Common myeloid progenitor, CD34-positive (primary cell): ENCODE measurements around the gene CEACAM16.

Experiments used
- CTCF ChIA-PET: fragments of 350-600 bp; sonication (Branson Sonifier 250); formaldehyde crosslinking; loops from one replicate; lab custom pipeline; 2021; ENCODE audit warnings: antibody characterized with exemption; lab: Charles Lee
- POLR2A ChIA-PET: fragments of 350-600 bp; sonication (Branson Sonifier 250); formaldehyde crosslinking; loops from one replicate; lab custom pipeline; 2021; ENCODE audit warnings: antibody characterized with exemption; lab: Charles Lee
- DNase-seq, 3 donors: peaks; one replicate each; pipeline versions ENCODE4 v3.0.0 to v3.0.0-alpha.2; 2013
- H3K27ac ChIP-seq, 2 experiments: 1 replicate in 1 of 2; 2 replicates in 1 of 2; pipeline ENCODE4 v1.7.0; 2013; ENCODE audit warnings: inconsistent platforms in 2 of 2, low read length in 2 of 2, mild to moderate bottlenecking in 2 of 2, low read depth in 1 of 2, moderate library complexity in 1 of 2; ENCODE audit not compliant: severe bottlenecking in 2 of 2, insufficient read depth in 1 of 2, poor library complexity in 1 of 2
- H3K27me3 ChIP-seq, 5 experiments: replicated peaks in 2 of 5; 1 replicate in 3 of 5; 2 replicates in 2 of 5; pipeline versions ENCODE4 v1.6.1 to v1.7.0; 2013; ENCODE audit warnings: low read length in 4 of 5, mild to moderate bottlenecking in 2 of 5, moderate library complexity in 2 of 5, inconsistent platforms in 1 of 5; ENCODE audit not compliant: insufficient read depth in 5 of 5, control insufficient read depth in 4 of 5
- H3K36me3 ChIP-seq, 4 experiments: 1 replicate in 2 of 4; 2 replicates in 2 of 4; pipeline versions ENCODE4 v1.6.1 to v1.7.0; 2013; ENCODE audit warnings: low read length in 3 of 4, control low read depth in 1 of 4, mild to moderate bottlenecking in 1 of 4; ENCODE audit not compliant: control insufficient read depth in 4 of 4, insufficient read depth in 4 of 4
- H3K4me1 ChIP-seq, 4 experiments: 1 replicate in 3 of 4; 2 replicates in 1 of 4; pipeline versions ENCODE4 v1.6.1 to v1.7.1; 2013; ENCODE audit warnings: low read length in 3 of 4, mild to moderate bottlenecking in 3 of 4, control low read depth in 1 of 4, inconsistent platforms in 1 of 4, moderate library complexity in 1 of 4; ENCODE audit not compliant: control insufficient read depth in 4 of 4, insufficient read depth in 4 of 4; ENCODE audit errors: control extremely low read depth in 1 of 4
- H3K4me3 ChIP-seq, 7 experiments: 1 replicate in 4 of 7; 2 replicates in 3 of 7; pipeline versions ENCODE4 v1.5.1 to v1.7.0; 2013; ENCODE audit warnings: mild to moderate bottlenecking in 7 of 7, low read length in 6 of 7, moderate library complexity in 6 of 7, inconsistent platforms in 2 of 7, low read depth in 2 of 7, control low read depth in 1 of 7; ENCODE audit not compliant: insufficient read depth in 4 of 7, control insufficient read depth in 1 of 7; ENCODE audit errors: extremely low read depth in 1 of 7
- H3K9me3 ChIP-seq, 5 experiments: 1 replicate in 4 of 5; 2 replicates in 1 of 5; pipeline versions ENCODE4 v1.6.1 to v1.7.1; 2013; ENCODE audit warnings: low read length in 4 of 5, mild to moderate bottlenecking in 2 of 5, inconsistent platforms in 1 of 5, low read depth in 1 of 5, moderate library complexity in 1 of 5; ENCODE audit not compliant: control insufficient read depth in 4 of 5, insufficient read depth in 2 of 5; ENCODE audit errors: control extremely low read depth in 1 of 5
- WGBS: methylation state at CpG from one replicate; pipeline ENCODE4 v1.1.5; 2013; ENCODE audit not compliant: insufficient coverage; 5-methylcytosine and 5-hydroxymethylcytosine counted together

CEACAM16 gene

DNA sequence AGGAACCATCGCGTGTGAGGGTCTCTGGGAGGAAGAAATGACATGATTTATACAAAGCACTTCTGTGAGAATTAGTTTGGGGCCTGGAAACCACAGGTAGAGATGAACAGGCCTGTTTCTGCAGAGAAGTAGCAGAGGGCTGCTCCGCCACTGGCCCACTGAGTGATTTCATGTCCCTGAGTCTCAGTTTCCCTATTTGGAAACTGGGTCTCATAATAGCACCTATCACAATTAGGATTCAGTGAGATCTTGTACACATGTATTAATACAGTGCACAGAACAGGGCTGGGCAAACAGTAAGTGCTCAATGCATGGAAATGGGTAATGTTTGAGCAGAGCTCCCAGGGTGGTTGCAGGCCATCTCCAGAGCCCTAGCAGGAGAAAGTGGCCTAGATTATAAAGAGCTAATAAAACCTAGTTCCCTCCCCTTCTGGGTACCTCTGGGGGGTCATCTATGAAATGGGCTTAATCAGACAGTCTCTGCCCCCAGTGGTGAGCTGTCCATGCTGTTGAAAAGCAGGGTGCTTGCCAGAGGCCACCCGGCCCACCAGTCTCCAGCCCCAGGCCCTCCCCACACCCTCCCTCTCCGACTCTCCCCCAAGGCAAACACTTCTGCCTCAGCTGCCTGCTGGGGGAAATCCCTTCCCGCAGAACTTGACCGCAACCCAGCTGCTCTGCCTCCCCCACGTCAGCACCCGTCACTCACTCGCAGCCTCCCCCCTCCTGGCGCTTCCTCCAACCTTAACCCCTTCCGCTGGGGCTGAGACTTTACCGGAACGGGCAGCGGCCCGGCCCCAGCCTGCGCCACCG lies 54.1 kb downstream of the CEACAM16 start:
- H3K36me3 ChIP-seq, result peaks cover 3 to 64% (median 30%) of the 10 kb centered on the region in 4 experiments
- H3K4me1 ChIP-seq, result peaks cover 22 to 82% (median 77%) of the 10 kb centered on the region in 4 experiments
- H3K4me3 ChIP-seq, result peak overlapping the region in 6 of 7 experiments; percentile 25 to 92 (median 59)
- H3K27me3 ChIP-seq, result no peaks in the 10 kb centered on the region
- ChIA-PET POLR2A (interaction anchor here (0.5 to 3.2 kb wide), 9 partner anchors 10 to 104 kb away, joined by 3 to 36 read pairs (median 6); no protein-coding TSS in a partner anchor), CTCF (interaction anchor here (0.7 to 4.8 kb wide), 8 partner anchors 8 to 63 kb away, joined by 3 to 47 read pairs (median 6); no protein-coding TSS in a partner anchor)
- peak overlapping the region; percentile 36 to 88 for H3K27ac ChIP-seq
- WGBS, result 7% methylated on average over 14 of the region's 18 CpGs
- no peaks in the 10 kb centered on the region for H3K9me3 ChIP-seq
- DNase-seq, result peak; percentile 98 to 100 (median 100)

DNA sequence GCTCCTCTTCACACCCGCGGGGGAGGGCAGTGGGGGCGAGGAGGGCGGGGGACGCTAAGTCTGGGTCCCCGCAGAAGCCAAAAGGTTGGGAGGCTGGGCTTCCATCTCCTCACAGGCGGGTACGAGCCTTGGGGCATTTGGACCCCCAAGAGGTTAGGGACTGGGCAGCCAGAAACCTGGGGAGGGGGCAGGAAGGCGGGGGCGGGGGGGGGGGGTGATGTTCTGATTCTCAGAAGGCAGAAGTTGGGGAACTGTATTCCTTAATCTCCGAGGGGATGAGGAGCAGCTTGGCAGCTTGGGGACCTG lies 54.6 kb downstream of the CEACAM16 start:
- no peak for DNase-seq
- H3K4me1 ChIP-seq, result peaks cover 22 to 86% (median 79%) of the 10 kb centered on the region in 4 experiments
- ChIA-PET CTCF (interaction anchor here (0.7 to 4.8 kb wide), 8 partner anchors 9 to 64 kb away, joined by 3 to 47 read pairs (median 6); no protein-coding TSS in a partner anchor), POLR2A (interaction anchor here (0.8 to 3.2 kb wide), 7 partner anchors 11 to 32 kb away, joined by 3 to 36 read pairs (median 7); no protein-coding TSS in a partner anchor)
- H3K9me3 ChIP-seq, result no peaks in the 10 kb centered on the region
- no peaks in the 10 kb centered on the region for H3K27me3 ChIP-seq
- peak overlapping the region; percentile 19 to 80 (median 66) for H3K4me3 ChIP-seq
- 0% methylated on average over 2 of the region's 11 CpGs for WGBS
- peaks cover 3 to 69% (median 34%) of the 10 kb centered on the region in 4 experiments for H3K36me3 ChIP-seq
- H3K27ac ChIP-seq, result peak overlapping the region; percentile 84 to 88

DNA sequence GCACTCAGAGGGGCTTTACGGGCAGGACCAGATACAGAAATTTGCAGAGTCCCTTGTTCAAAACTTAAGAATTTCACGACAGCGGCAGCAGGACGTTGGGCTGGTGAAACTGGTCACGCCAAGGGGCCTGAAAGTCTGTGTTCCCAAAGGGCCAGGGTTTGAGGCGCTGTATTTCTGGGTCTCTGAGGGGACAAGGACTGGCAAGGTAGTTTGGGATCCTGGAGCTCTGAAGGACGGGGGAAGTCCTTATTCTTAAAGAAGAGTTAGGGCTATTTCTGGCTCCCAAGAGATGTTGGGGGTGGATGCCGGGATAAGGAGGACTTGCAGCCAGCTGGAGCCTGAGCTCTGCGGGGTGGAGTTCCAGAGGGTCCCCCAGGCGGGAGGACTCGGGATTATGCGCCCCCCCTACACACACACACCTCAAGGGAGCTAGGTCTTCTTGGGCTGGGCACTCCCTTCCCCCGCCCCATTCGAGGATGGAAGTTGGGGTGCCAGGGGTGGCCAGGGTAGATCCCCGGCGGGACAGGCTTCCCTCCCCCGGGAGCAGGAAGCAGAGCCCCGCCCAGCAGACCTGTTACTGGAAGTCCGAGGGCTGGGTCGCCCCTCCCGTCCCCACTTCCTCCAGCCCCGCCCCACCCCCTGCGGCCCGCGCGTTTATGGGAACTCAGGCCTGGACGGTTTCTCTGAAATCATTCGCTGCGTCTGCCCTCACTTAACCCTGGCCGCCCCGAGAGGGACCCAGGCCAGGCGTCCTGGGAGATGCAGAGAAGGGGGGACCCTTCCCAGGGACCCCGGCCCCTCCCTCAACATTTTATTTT lies 55.2 kb downstream of the CEACAM16 start:
- Histone ChIP-seq H3K27ac (peak overlapping the region; percentile 84 to 88), H3K4me1 (peaks cover 22 to 87% (median 79%) of the 10 kb centered on the region in 4 experiments), H3K27me3 (no peaks in the 10 kb centered on the region), H3K36me3 (peaks cover 3 to 72% (median 37%) of the 10 kb centered on the region in 4 experiments), H3K9me3 (no peaks in the 10 kb centered on the region), H3K4me3 (peak overlapping the region; percentile 19 to 80 (median 66))
- WGBS, result 2% methylated on average over 20 of the region's 33 CpGs
- DNase-seq, result peak in 2 of 3 donors; percentile 69 to 71
- CTCF ChIA-PET, result interaction anchor here (1.1 to 4.8 kb wide), 8 partner anchors 9 to 64 kb away, joined by 3 to 47 read pairs (median 6); no protein-coding TSS in a partner anchor
- POLR2A ChIA-PET, result interaction anchor here (0.7 to 3.2 kb wide), 8 partner anchors 12 to 32 kb away, joined by 3 to 36 read pairs (median 9); no protein-coding TSS in a partner anchor

DNA sequence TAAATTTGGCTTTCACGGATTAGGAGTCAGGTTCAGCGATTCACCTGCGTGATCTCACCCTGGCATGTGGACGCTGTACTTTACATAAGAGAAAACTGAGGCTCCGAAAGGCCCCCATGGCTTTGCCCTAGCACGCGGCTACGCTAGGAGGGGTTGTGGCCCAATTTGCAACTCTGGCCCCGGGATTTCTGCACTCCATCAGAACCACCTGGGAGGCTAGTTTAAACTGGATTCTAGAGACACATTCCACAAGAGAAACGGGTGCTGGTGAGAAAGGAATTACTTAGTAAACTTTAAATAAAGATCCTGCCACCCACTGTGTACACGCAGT lies 55.8 kb downstream of the CEACAM16 start:
- peaks cover 19 to 85% (median 75%) of the 10 kb centered on the region in 4 experiments for H3K4me1 ChIP-seq
- no peaks in the 10 kb centered on the region for H3K9me3 ChIP-seq
- peaks cover 4 to 76% (median 38%) of the 10 kb centered on the region in 4 experiments for H3K36me3 ChIP-seq
- H3K27ac ChIP-seq, result peak overlapping the region; percentile 84 to 88
- H3K4me3 ChIP-seq, result peak overlapping the region in 5 of 7 experiments; percentile 17 to 80 (median 69)
- ChIA-PET CTCF (interaction anchor here (0.8 to 4.8 kb wide), 10 partner anchors 10 to 40 kb away, joined by 3 to 47 read pairs (median 4); no protein-coding TSS in a partner anchor), POLR2A (interaction anchor here (0.7 to 3.2 kb wide), 6 partner anchors 11 to 33 kb away, joined by 3 to 36 read pairs (median 8); no protein-coding TSS in a partner anchor)
- 27% methylated on average over 7 of the region's 11 CpGs for WGBS
- DNase-seq, result no peak
- H3K27me3 ChIP-seq, result no peaks in the 10 kb centered on the region

DNA sequence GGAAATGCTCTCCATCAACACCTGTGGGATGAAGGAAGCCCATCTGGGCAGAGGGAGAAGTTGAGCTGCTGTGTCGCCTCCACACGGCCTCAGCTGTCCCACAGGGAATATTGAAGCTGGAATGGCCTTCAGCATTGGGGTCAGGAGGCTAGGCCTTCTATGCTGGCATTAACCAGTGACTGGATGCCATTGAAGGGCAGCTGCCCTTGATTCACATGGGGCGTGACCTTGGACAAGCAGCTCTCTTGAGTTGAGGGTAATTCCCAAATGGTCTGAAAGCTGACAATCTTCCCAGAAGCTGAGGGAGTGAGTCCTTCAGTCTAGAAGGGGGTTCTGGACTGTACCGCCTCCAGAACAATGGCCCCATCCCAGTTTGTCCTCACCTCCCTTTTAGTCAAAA lies 56.3 kb downstream of the CEACAM16 start:
- H3K27ac ChIP-seq, result peak overlapping the region in 1 of 2 experiments; percentile 88
- no peaks in the 10 kb centered on the region for H3K9me3 ChIP-seq
- 80% methylated on average over 4 of the region's 4 CpGs for WGBS
- peak overlapping the region in 4 of 7 experiments; percentile 15 to 80 (median 74) for H3K4me3 ChIP-seq
- peaks cover 8 to 76% (median 38%) of the 10 kb centered on the region in 4 experiments for H3K36me3 ChIP-seq
- peaks cover 15 to 82% (median 70%) of the 10 kb centered on the region in 4 experiments for H3K4me1 ChIP-seq
- POLR2A ChIA-PET, result interaction anchor here (0.9 to 2.9 kb wide), 3 partner anchors 10 to 33 kb away, joined by 3 to 17 read pairs (median 11); no protein-coding TSS in a partner anchor
- CTCF ChIA-PET, result interaction anchor here (0.8 to 4.8 kb wide), 10 partner anchors 9 to 67 kb away, joined by 3 to 47 read pairs (median 4); no protein-coding TSS in a partner anchor
- no peaks in the 10 kb centered on the region for H3K27me3 ChIP-seq
- DNase-seq, result no peak

DNA sequence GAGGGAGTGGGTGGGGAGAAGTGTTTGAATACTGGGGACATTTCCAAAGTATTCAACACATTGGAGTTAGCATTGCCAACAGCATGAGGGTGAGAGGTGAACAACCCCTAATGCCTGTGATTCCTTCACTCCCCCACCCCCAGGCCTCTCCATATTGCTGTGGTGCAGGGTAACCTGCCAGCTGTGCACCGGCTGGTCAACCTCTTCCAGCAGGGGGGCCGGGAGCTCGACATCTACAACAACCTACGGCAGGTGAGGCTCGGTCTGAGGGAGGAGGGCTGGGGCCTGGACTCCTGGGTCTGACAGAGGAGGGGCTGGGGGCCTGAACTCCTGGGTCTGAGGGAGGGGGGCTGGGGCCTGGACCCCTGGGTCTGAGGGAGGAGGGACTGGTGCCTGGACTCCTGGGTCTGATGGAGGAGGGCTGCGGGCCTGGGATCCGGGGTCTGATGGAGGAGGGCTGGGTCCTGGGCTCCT lies 57.2 kb downstream of the CEACAM16 start:
- POLR2A ChIA-PET, result interaction anchor here (0.9 to 1.5 kb wide), 2 partner anchors 10 to 12 kb away, joined by 4 to 11 read pairs; no protein-coding TSS in a partner anchor
- CTCF ChIA-PET, result interaction anchor here (1.2 to 4.8 kb wide), 5 partner anchors 9 to 68 kb away, joined by 5 to 47 read pairs (median 6); no protein-coding TSS in a partner anchor
- no peak overlapping the region for H3K4me3 ChIP-seq
- peaks cover 8 to 74% (median 34%) of the 10 kb centered on the region in 4 experiments for H3K36me3 ChIP-seq
- H3K27me3 ChIP-seq, result no peaks in the 10 kb centered on the region
- H3K4me1 ChIP-seq, result peaks cover 13 to 77% (median 63%) of the 10 kb centered on the region in 4 experiments
- no peak for DNase-seq
- H3K27ac ChIP-seq, result no peak overlapping the region
- no peaks in the 10 kb centered on the region for H3K9me3 ChIP-seq
- 100% methylated on average over 3 of the region's 7 CpGs for WGBS
